Osteocyte (in vitro differentiated cells): Measurements from ENCODE around the gene TICRR. TPM values are rescaled to one million over a fixed set of nuclear protein-coding genes. Genes with fewer than 3 reads are reported as not detected.

Source experiments
- DNase-seq: peaks from one replicate; pipeline ENCODE4 v3.0.0; 2021; ENCODE audit warnings: mixed read lengths; ENCODE audit not compliant: unreplicated experiment; ENCODE audit errors: extremely low spot score
- H3K27ac Mint-ChIP-seq: one replicate; pipeline ENCODE4 v1.8.0; 2021; ENCODE audit warnings: mild to moderate bottlenecking, mixed read lengths; ENCODE audit not compliant: unreplicated experiment
- H3K27me3 Mint-ChIP-seq: one replicate; pipeline ENCODE4 v1.8.0; 2021; ENCODE audit warnings: mixed read lengths; ENCODE audit not compliant: unreplicated experiment
- H3K36me3 Mint-ChIP-seq: one replicate; pipeline ENCODE4 v1.8.0; 2021; ENCODE audit warnings: mixed read lengths; ENCODE audit not compliant: unreplicated experiment
- H3K4me1 Mint-ChIP-seq: one replicate; pipeline ENCODE4 v1.8.0; 2021; ENCODE audit warnings: mixed read lengths; ENCODE audit not compliant: unreplicated experiment
- H3K4me3 Mint-ChIP-seq: one replicate; pipeline ENCODE4 v1.8.0; 2021; ENCODE audit warnings: mild to moderate bottlenecking, moderate library complexity, mixed read lengths; ENCODE audit not compliant: unreplicated experiment
- H3K9me3 Mint-ChIP-seq: one replicate; pipeline ENCODE4 v1.8.0; 2021; ENCODE audit warnings: mixed read lengths; ENCODE audit not compliant: unreplicated experiment
- CTCF ChIP-seq: fragments of 200-600 bp; sonication (generic); IDR thresholded peaks from 2 replicates; pipeline ENCODE4 v1.5.0; 2021; ENCODE audit warnings: antibody characterized with exemption, mild to moderate bottlenecking, moderate library complexity
- total RNA-seq: library from RNA; stranded (reverse); gene quantifications from 2 replicates; pipeline ENCODE4 v1.2.1, GENCODE V29; 2021

Gene TICRR
- total RNA-seq, 1 donor from 2014 or later = 2.1 TPM

GRCh38 chr15:89555768-89556167 is 19.5 kb upstream of the TICRR start:
- Mint-ChIP-seq H3K9me3 (no peaks in the 10 kb centered on the region), H3K27me3 (peaks cover 44% of the 10 kb centered on the region), H3K4me1 (no peaks in the 10 kb centered on the region), H3K4me3 (no peak overlapping the region), H3K27ac (no peak overlapping the region), H3K36me3 (no peaks in the 10 kb centered on the region)
- DNase-seq = no peak
- no peak for TF ChIP-seq CTCF

GRCh38 chr15:89556413-89557262 is 18.6 kb upstream of the TICRR start:
- H3K36me3 Mint-ChIP-seq = no peaks in the 10 kb centered on the region
- H3K4me1 Mint-ChIP-seq = no peaks in the 10 kb centered on the region
- H3K27me3 Mint-ChIP-seq = peaks cover 49% of the 10 kb centered on the region
- no peak overlapping the region for H3K4me3 Mint-ChIP-seq
- no peaks in the 10 kb centered on the region for H3K9me3 Mint-ChIP-seq
- no peak for DNase-seq
- TF ChIP-seq CTCF = peak; percentile 87
- H3K27ac Mint-ChIP-seq = no peak overlapping the region

GRCh38 chr15:89559769-89560264 is 15.5 kb upstream of the TICRR start:
- Mint-ChIP-seq H3K36me3 (no peaks in the 10 kb centered on the region), H3K27ac (no peak overlapping the region), H3K9me3 (no peaks in the 10 kb centered on the region), H3K4me3 (no peak overlapping the region), H3K27me3 (peaks cover 39% of the 10 kb centered on the region), H3K4me1 (no peaks in the 10 kb centered on the region)
- no peak for TF ChIP-seq CTCF
- DNase-seq = no peak

DNA sequence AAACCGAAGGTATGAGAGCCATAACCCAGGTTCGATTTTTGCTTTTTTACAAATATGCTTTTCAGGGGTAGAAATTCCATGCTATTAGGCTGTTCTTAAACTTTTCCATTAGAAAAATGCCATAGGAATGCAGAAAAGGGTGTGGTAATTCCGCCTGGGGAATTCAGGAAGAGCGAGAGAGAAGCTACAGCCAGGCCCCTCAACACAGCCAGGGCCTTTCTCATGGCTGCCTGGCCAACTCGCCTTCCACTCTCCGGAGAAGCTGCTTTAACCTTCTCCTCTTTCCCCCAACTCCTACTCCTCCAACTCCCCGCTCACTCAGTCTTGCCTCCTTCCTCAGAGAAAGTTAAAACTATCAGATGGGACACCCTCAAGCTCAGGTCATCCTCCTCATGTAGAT is 9.1 kb upstream of the TICRR start:
- H3K4me1 Mint-ChIP-seq = peaks cover 12% of the 10 kb centered on the region
- DNase-seq = no peak
- peaks cover 17% of the 10 kb centered on the region for H3K27me3 Mint-ChIP-seq
- no peak for TF ChIP-seq CTCF
- H3K4me3 Mint-ChIP-seq = no peak overlapping the region
- H3K27ac Mint-ChIP-seq = peak overlapping the region; percentile 16
- peaks cover 10% of the 10 kb centered on the region for H3K9me3 Mint-ChIP-seq
- H3K36me3 Mint-ChIP-seq = no peaks in the 10 kb centered on the region

GRCh38 chr15:89566621-89567294 is 8.5 kb upstream of the TICRR start:
- H3K9me3 Mint-ChIP-seq = peaks cover 10% of the 10 kb centered on the region
- DNase-seq = no peak
- TF ChIP-seq CTCF = no peak
- H3K27ac Mint-ChIP-seq = no peak overlapping the region
- H3K27me3 Mint-ChIP-seq = peaks cover 11% of the 10 kb centered on the region
- peaks cover 12% of the 10 kb centered on the region for H3K4me1 Mint-ChIP-seq
- H3K36me3 Mint-ChIP-seq = no peaks in the 10 kb centered on the region
- no peak overlapping the region for H3K4me3 Mint-ChIP-seq
